Common myeloid progenitor, CD34-positive (primary cell): ENCODE results near the gene REX1BD.
"Not testable (repeated sequence)": the region's sequence is repeated elsewhere in the genome, so short reads cannot be mapped to it uniquely, and the experiment has no call there.

Experiments used
- CTCF ChIA-PET: fragments of 350-600 bp; sonication (Branson Sonifier 250); formaldehyde crosslinking; loops from one replicate; lab custom pipeline; 2021; ENCODE audit warnings: antibody characterized with exemption; lab: Charles Lee
- POLR2A ChIA-PET: fragments of 350-600 bp; sonication (Branson Sonifier 250); formaldehyde crosslinking; loops from one replicate; lab custom pipeline; 2021; ENCODE audit warnings: antibody characterized with exemption; lab: Charles Lee
- DNase-seq, 3 donors: peaks; one replicate each; pipeline versions ENCODE4 v3.0.0 to v3.0.0-alpha.2; 2013
- H3K27ac ChIP-seq, 2 experiments: 1 replicate in 1 of 2; 2 replicates in 1 of 2; pipeline ENCODE4 v1.7.0; 2013; ENCODE audit warnings: inconsistent platforms in 2 of 2, low read length in 2 of 2, mild to moderate bottlenecking in 2 of 2, low read depth in 1 of 2, moderate library complexity in 1 of 2; ENCODE audit not compliant: severe bottlenecking in 2 of 2, insufficient read depth in 1 of 2, poor library complexity in 1 of 2
- H3K27me3 ChIP-seq, 5 experiments: replicated peaks in 2 of 5; 1 replicate in 3 of 5; 2 replicates in 2 of 5; pipeline versions ENCODE4 v1.6.1 to v1.7.0; 2013; ENCODE audit warnings: low read length in 4 of 5, mild to moderate bottlenecking in 2 of 5, moderate library complexity in 2 of 5, inconsistent platforms in 1 of 5; ENCODE audit not compliant: insufficient read depth in 5 of 5, control insufficient read depth in 4 of 5
- H3K36me3 ChIP-seq, 4 experiments: 1 replicate in 2 of 4; 2 replicates in 2 of 4; pipeline versions ENCODE4 v1.6.1 to v1.7.0; 2013; ENCODE audit warnings: low read length in 3 of 4, control low read depth in 1 of 4, mild to moderate bottlenecking in 1 of 4; ENCODE audit not compliant: control insufficient read depth in 4 of 4, insufficient read depth in 4 of 4
- H3K4me1 ChIP-seq, 4 experiments: 1 replicate in 3 of 4; 2 replicates in 1 of 4; pipeline versions ENCODE4 v1.6.1 to v1.7.1; 2013; ENCODE audit warnings: low read length in 3 of 4, mild to moderate bottlenecking in 3 of 4, control low read depth in 1 of 4, inconsistent platforms in 1 of 4, moderate library complexity in 1 of 4; ENCODE audit not compliant: control insufficient read depth in 4 of 4, insufficient read depth in 4 of 4; ENCODE audit errors: control extremely low read depth in 1 of 4
- H3K4me3 ChIP-seq, 7 experiments: 1 replicate in 4 of 7; 2 replicates in 3 of 7; pipeline versions ENCODE4 v1.5.1 to v1.7.0; 2013; ENCODE audit warnings: mild to moderate bottlenecking in 7 of 7, low read length in 6 of 7, moderate library complexity in 6 of 7, inconsistent platforms in 2 of 7, low read depth in 2 of 7, control low read depth in 1 of 7; ENCODE audit not compliant: insufficient read depth in 4 of 7, control insufficient read depth in 1 of 7; ENCODE audit errors: extremely low read depth in 1 of 7
- H3K9me3 ChIP-seq, 5 experiments: 1 replicate in 4 of 5; 2 replicates in 1 of 5; pipeline versions ENCODE4 v1.6.1 to v1.7.1; 2013; ENCODE audit warnings: low read length in 4 of 5, mild to moderate bottlenecking in 2 of 5, inconsistent platforms in 1 of 5, low read depth in 1 of 5, moderate library complexity in 1 of 5; ENCODE audit not compliant: control insufficient read depth in 4 of 5, insufficient read depth in 2 of 5; ENCODE audit errors: control extremely low read depth in 1 of 5
- WGBS: methylation state at CpG from one replicate; pipeline ENCODE4 v1.1.5; 2013; ENCODE audit not compliant: insufficient coverage; 5-methylcytosine and 5-hydroxymethylcytosine counted together

REX1BD gene

DNA sequence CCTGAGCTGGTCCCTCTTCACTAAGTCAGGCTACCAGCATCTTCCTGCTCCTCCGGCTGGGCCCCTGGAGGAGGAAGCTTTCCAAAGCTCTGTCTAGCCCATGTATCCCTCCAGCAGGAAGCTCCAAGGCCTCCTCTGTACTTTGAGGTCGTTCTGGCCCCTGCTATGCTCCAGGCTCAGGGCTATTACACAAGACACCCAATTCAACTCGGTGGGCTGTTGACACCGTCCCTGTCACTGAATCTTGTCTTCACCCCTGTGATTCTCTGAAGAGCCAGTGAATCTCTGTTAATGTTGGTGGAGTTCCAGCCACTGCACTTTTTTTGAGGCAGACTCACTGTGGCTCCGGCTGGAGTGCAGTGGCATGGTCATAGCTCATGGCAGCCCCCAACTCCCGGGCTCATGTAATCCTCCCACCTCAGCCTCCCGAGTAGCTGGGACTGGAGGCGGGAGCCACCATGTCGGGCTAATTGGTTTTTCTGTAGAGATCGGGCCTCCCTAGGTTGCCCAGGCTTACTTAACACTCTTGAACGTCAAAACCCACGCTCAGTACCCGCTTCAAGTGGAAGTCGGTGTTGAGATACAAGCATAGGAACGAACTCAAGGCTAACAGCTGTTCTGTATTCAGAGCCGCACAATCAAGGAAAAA, 512 bp upstream of the REX1BD start:
- Histone ChIP-seq H3K4me3 (peak overlapping the region; percentile 56 to 84 (median 71)), H3K4me1 (peaks cover 5 to 42% (median 28%) of the 10 kb centered on the region in 4 experiments), H3K27me3 (no peaks in the 10 kb centered on the region), H3K27ac (peak overlapping the region in 1 of 2 experiments; percentile 81), H3K36me3 (peaks cover 0 to 14% (median 7%) of the 10 kb centered on the region in 4 experiments), H3K9me3 (no peaks in the 10 kb centered on the region)
- 39% methylated on average over 9 of the region's 16 CpGs for WGBS
- peak in 1 of 3 donors; percentile 35 for DNase-seq
- ChIA-PET CTCF (interaction anchor here (0.5 to 4.5 kb wide), 14 partner anchors 9 to 260 kb away, joined by 3 to 43 read pairs (median 3); partner anchors contain the start of genes ELL, TMEM59L and UBA52), POLR2A (interaction anchor here (0.9 to 2.6 kb wide), 2 partner anchors 16 to 85 kb away, joined by 3 to 15 read pairs; partner anchors contain the start of gene UBA52)

DNA sequence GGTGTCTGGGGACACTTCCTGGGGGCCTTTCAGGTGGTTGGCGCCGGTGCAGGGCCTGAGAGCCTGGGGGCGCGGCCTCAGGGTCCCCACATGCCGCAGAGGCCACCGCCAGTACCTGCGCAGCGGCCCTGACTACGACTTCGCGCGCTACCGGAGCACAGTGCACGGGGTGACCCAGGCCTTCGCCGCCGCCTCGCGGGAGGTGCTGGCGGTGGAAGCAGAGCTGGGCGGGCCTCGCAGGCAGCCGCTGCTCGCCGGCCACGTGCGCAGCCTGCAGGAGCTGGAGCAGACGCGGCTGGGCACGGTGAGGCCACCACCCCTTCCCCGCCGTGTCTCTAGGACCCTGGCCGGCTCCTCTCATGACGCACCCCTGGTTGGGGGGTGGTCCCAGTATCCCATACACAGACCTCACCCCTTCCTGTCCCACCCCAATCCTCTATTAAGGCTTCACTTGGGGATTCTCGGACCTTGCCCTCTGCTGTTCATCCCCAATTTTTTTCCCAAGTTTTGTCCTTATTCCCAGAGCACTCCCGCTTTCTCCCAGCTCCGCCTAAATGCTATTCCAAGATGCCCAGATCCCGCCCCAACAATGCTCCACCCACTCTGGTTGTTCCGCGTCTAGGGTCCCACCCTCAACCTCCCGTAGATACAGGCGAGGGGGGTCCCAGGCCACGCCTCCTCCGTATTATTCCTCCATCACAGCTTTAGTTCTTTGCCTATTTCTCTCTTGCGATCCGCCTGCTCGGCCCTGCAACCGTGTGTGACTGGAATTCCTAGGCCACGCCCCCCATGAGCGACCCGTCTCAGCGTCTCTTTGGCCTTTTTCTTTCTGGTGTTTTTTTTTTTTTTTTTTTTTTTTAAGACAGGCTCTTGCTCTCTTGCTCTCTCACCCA, 1.0 kb downstream of the REX1BD start:
- WGBS, result 13% methylated on average over 45 of the region's 52 CpGs
- H3K4me3 ChIP-seq, result peak overlapping the region; percentile 30 to 84 (median 71)
- peaks cover 0 to 3% (median 0%) of the 10 kb centered on the region in 5 experiments for H3K27me3 ChIP-seq
- H3K27ac ChIP-seq, result peak overlapping the region in 1 of 2 experiments; percentile 81
- DNase-seq, result peak; percentile 75 to 86 (median 81)
- H3K4me1 ChIP-seq, result peaks cover 5 to 55% (median 36%) of the 10 kb centered on the region in 4 experiments
- no peaks in the 10 kb centered on the region for H3K9me3 ChIP-seq
- ChIA-PET CTCF (interaction anchor here (0.6 to 4.5 kb wide), 17 partner anchors 9 to 530 kb away, joined by 3 to 43 read pairs (median 4); partner anchors contain the start of gene UBA52), POLR2A (interaction anchor here (0.6 to 2.6 kb wide), 4 partner anchors 12 to 19 kb away, joined by 3 to 15 read pairs (median 3); partner anchors contain the start of gene UBA52)
- peaks cover 0 to 14% (median 7%) of the 10 kb centered on the region in 4 experiments for H3K36me3 ChIP-seq

DNA sequence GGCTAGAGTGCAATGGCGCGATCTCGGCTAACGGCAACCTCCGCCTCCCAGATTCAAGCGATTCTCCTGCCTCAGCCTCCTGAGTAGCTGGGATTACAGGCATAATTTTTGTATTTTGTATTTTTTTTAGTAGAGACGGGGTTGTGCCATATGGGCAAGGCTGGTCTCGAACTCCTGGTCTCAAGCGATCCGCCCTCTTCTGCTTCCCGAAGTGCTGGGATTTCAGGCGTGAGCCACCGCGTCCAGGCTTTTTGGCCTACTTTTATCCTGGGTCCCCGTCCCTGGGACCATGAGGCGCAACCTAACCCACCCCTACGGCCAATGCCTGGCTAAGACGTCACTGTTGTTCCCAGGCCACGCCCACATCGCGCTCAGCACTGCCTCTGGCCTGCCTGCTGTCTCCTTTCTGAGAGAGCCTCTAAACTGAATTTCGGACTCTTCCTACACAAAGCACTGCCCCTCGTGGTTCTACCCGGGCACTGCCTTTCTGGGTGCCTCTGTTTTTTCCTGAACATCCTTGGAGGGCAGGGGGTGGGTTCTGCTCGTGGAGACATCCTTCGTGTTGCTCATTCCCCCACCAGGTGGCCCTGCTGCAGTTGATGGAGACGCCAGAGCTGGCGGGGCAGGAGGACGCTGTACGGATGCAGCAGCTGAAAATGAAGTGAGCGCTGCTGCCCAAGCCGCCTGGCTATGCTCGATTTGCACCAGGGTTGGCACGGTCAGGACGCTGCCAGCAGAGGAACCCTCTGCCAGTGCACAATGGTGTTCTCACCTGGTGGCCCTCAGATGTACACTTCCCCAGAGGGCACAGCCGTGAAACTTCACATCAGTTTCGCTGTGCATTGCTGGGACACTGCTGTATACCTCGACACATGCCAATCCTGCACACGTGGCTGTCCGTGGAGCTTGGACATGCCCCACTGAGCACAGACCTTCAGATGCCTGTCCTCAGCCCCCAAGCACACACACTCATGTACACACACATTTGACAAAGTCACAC, 2.0 kb downstream of the REX1BD start:
- H3K27ac ChIP-seq, result peak overlapping the region in 1 of 2 experiments; percentile 22
- H3K36me3 ChIP-seq, result peaks cover 0 to 14% (median 7%) of the 10 kb centered on the region in 4 experiments
- no peaks in the 10 kb centered on the region for H3K9me3 ChIP-seq
- DNase-seq, result peak; percentile 57 to 88 (median 75)
- ChIA-PET CTCF (interaction anchor here (0.7 to 4.5 kb wide), 7 partner anchors 10 to 531 kb away, joined by 3 to 43 read pairs (median 5); partner anchors contain the start of gene UBA52), POLR2A (interaction anchor here (2.6 kb wide), 1 partner anchor 19 kb away, joined by 15 read pairs; the partner anchor contains the start of gene UBA52)
- peak overlapping the region in 5 of 7 experiments; percentile 21 to 84 (median 78) for H3K4me3 ChIP-seq
- H3K27me3 ChIP-seq, result peaks cover 0 to 12% (median 6%) of the 10 kb centered on the region in 5 experiments
- H3K4me1 ChIP-seq, result peaks cover 5 to 58% (median 44%) of the 10 kb centered on the region in 4 experiments
- 79% methylated on average over 38 of the region's 40 CpGs for WGBS

DNA sequence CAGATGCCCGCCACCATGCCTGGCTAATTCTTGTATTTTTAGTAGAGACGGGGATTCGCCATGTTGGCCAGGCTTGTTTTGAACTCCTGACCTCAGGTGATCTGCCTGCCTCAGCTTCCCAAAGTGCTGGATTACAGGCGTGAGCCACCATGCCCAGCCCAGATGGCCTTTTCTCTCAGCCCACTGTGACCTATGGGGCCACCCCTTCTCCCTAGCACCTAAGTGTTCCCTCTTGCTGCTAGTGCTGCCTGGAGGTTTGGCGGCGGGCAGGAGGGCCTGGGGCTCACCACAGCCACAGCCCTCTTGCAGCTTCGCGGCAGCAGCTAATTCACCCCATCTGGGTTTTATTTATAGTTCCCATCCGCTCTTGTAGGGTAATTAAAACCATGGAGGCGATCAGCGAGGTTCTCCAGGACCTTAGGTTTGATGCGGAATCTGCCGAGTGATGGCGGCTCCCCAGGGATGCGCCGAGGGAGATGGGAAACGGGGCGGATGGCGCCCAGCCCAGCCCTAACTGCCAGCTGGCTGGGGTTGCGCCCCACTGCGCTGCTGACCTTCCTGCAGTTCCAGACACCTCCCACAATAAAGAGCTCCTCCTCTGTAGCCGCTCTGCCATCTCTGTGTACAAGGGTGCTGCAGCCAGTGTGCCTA, 3.3 kb downstream of the REX1BD start:
- Histone ChIP-seq H3K36me3 (peaks cover 0 to 14% (median 7%) of the 10 kb centered on the region in 4 experiments), H3K4me3 (no peak overlapping the region), H3K9me3 (no peaks in the 10 kb centered on the region), H3K4me1 (peaks cover 5 to 54% (median 47%) of the 10 kb centered on the region in 4 experiments), H3K27me3 (peaks cover 0 to 24% (median 8%) of the 10 kb centered on the region in 5 experiments), H3K27ac (no peak overlapping the region)
- no peak for DNase-seq
- POLR2A ChIA-PET, result interaction anchor here (0.6 kb wide), 1 partner anchor 15 kb away, joined by 4 read pairs; no protein-coding TSS in a partner anchor
- CTCF ChIA-PET, result interaction anchor here (0.6 to 4.5 kb wide), 9 partner anchors 8 to 420 kb away, joined by 3 to 43 read pairs (median 5); partner anchors contain the start of gene UBA52
- 93% methylated on average over 19 of the region's 22 CpGs for WGBS

DNA sequence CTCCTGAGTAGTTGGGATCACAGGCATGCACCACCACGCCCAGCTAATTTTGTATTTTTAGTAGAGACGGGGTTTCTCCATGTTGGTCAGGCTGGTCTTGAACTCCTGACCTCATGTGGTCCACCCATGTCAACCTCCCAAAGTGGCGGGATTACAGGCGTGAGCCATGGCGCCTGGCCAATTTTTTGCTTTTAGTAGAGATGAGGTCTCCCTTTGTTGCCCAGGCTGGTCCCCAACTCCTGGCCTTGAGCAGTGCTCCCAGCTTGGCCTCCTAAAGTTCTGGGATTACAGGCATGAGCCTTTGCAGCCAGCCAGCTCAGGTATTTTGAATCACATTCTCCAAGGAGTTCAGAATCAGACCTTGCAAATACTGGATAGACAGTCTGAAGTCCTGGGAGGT, 4.1 kb downstream of the REX1BD start:
- POLR2A ChIA-PET, H3K27ac ChIP-seq, DNase-seq, H3K9me3 ChIP-seq, H3K4me3 ChIP-seq: not testable (repeated sequence)
- Histone ChIP-seq H3K4me1 (peaks cover 5 to 54% (median 48%) of the 10 kb centered on the region in 4 experiments), H3K36me3 (peaks cover 0 to 14% (median 7%) of the 10 kb centered on the region in 4 experiments), H3K27me3 (peaks cover 0 to 31% (median 8%) of the 10 kb centered on the region in 5 experiments)
- CTCF ChIA-PET, result interaction anchor here (1.1 to 2.4 kb wide), 10 partner anchors 21 to 256 kb away, joined by 3 to 12 read pairs (median 4); partner anchors contain the start of gene UBA52
- WGBS, result no CpG with 5 or more reads among the region's 5 CpGs
